Hematopoietic multipotent progenitor cell treated with erythropoietin and hydrocortisone succinate and interleukin-3 and kit ligand, for 17 days (in vitro differentiated cells): ENCODE results near the gene CLBA1.
"Not testable (repeated sequence)": the region's sequence is repeated elsewhere in the genome, so short reads cannot be mapped to it uniquely, and the experiment has no call there.

ENCODE experiments used
- DNase-seq: peaks from one replicate; pipeline ENCODE4 v3.0.0-alpha.2; 2015; ENCODE audit warnings: low spot score

CLBA1 gene

DNA sequence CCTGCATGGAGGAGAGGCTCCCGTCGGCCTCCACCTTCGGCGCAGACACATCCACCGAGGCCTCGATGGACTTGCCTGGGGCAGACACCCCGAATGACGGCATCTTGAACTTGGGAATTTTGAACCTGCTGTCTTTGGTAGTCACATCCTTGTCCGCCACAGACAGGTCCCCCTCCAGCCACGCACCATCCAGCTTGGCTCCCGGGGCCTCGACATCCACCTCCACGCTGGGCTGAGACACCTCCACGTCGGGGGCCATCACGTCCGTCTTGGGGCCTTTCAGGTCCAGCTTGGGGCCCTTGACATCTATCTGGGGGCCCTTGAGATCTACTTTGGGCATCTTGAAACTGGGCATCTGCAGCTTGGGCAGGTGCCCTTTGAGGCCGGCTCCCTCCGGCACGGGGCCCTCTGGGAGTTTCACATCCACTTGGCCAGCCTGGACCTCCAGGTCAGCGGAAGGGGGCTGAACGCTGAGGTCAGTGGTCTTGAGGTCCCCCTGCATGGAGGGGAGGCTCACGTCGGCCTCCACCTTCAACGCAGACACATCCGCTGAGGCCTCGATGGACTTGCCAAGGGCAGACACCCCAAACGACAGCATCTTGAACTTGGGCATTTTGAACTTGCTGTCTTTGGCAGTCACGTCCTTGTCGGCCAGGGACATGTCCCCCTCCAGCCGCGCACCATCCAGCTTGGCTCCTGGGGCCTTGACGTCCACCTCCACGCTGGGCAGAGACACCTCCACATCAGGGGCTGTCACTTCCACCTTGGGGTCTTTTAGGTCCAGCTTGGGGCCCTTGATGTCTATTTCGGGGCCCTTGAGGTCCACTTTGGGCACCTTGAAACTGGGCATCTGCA is 37.5 kb upstream of the CLBA1 start:
- DNase-seq: not testable (repeated sequence)

DNA sequence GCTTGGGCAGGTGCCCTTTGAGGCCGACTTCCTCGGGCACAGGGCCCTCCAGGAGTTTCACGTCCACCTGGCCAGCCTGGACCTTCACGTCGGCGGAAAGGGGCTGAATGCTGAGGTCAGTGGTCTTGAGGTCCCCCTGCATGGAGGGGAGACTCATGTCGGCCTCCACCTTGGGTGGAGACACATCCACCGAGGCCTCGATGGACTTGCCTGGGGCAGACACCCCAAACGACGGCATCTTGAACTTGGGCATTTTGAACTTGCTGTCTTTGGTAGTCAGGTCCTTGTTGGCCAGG is 36.9 kb upstream of the CLBA1 start:
- no peak for DNase-seq

DNA sequence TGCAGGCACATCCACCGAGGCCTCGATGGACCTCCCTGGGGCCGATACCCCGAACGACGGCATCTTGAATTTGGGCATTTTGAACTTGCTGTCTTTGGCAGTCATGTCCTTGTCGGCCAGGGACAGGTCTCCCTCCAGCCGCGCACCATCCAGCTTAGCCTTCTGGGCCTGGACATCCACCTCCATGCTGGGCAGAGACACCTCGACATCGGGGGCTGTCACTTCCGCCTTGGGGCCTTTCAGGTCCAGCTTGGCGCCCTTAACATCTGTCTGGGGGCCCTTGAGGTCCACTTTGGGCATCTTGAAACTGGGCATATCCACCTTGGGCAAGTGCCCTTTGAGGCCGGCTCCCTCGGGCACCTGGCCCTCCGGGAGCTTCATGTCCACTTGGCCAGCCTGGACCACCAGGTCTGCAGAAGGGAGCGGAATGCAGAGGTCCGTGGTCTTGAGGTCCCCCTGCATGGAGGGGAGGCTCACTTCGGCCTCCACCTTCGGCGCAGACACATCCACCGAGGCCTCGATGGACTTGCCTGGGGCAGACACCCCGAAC is 36.1 kb upstream of the CLBA1 start:
- not testable (repeated sequence) for DNase-seq

DNA sequence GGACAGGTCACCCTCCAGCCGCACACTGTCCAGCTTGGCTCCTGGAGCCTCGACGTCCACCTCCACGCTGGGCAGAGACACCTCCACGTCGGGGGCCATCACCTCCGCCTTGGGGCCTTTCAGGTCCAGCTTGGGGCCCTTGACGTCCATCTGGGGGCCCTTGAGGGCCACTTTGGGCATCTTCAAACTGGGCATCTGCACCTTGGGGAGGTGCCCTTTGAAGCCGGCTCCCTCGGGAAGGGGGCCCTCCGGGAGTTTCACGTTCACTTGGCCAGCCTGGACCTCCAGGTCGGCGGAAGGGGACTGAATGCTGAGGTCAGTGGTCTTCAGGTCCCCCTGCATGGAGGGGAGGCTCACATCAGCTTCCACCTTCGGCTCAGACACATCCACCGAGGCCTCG is 35.6 kb upstream of the CLBA1 start:
- no peak for DNase-seq

DNA sequence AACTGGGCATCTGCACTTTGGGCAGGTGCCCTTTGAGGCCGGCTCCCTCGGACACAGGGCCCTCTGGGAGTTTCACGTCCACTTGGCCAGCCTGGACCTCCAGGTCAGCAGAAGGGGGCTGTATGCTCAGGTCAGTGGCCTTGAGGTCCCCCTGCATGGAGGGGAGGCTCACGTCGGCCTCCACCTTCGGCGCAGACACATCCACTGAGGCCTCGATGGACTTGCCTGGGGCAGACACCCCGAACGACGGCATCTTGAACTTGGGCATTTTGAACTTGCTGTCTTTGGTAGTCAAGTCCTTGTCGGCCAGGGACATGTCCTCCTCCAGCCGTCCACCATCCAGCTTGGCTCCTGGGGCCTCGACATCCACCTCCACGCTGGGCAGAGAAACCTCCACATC is 34.9 kb upstream of the CLBA1 start:
- not testable (repeated sequence) for DNase-seq

DNA sequence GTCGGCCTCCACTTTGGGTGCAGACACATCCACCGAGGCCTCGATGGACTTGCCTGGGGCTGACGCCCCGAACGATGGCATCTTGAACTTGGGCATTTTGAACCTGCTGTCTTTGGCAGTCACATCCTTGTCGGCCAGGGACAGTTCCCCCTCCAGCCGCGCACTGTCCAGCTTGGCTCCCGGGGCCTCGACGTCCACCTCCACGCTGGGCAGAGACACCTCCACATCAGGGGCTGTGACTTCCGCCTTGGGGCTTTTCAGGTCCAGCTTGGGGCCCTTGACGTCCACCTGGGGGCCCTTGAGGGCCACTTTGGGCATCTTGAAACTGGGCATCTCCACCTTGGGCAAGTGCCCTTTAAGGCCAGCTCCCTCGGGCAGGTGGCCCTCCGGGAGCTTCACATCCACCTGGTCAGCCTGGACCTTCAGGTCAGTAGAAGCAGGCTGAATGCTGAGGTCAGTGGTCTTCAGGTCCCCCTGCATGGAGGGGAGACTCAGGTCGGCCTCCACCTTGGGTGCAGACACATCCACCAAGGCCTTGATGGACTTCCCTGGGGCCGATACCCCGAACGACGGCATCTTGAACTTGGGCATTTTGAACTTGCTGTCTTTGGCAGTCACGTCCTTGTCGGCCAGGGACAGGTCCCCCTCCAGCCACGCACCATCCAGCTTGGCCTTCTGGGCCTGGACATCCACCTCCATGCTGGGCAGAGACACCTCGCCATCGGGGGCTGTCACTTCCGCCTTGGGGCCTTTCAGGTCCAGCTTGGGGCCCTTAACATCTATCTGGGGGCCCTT is 33.5 kb upstream of the CLBA1 start:
- DNase-seq: not testable (repeated sequence)

DNA sequence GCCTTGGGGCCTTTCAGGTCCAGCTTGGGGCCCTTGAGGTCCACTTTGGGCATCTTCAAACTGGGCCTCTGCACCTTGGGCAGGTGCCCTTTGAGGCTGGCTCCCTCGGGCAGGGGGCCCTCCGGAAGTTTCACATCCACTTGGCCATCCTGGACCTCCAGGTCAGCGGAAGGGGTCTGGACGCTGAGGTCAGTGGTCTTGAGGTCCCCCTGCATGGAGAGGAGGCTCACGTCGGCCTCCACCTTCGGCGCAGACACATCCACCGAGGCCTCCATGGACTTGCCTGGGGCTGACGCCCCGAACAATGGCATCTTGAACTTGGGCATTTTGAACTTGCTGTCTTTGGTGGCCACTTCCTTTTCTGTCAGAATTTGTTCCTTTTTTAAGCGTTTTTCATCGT is 32.5 kb upstream of the CLBA1 start:
- no peak for DNase-seq

DNA sequence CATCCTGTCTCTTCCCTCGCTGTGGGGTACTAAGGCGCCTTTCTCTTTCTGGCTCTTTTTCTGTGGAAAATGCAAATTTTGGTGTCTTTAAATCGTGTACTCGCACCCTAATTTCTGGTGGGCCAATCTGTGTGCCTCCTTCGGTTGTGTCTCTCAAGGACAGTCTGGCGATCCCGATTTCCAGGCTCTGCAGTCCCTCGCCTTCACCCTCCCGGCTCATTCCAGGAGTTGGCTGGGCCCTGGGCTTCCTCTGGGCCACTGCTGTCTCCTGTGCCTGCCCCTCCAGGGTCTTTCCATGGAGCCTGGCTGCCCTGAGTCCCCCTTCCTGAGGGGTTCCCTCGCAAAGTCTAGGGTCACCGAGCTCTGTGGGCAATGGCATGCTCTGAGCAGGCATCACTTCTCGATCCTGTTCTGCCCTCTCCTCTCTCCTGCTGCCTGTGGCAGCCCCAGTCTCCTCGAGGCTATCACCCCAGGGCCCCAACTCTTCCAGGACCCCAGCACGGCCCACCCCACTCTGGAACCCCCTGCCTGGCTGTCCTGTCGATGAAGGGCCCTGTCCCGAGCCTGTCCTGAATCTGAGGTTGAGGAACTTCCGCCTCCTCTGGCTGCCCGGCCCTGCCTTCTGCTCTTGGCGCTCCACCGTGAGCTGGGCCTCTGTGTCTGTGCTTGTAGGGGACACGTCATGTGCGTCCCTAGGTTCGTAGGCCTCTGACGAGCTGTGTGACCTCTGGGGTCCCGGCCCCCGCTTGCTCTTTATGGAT is 31.5 kb upstream of the CLBA1 start:
- no peak for DNase-seq

DNA sequence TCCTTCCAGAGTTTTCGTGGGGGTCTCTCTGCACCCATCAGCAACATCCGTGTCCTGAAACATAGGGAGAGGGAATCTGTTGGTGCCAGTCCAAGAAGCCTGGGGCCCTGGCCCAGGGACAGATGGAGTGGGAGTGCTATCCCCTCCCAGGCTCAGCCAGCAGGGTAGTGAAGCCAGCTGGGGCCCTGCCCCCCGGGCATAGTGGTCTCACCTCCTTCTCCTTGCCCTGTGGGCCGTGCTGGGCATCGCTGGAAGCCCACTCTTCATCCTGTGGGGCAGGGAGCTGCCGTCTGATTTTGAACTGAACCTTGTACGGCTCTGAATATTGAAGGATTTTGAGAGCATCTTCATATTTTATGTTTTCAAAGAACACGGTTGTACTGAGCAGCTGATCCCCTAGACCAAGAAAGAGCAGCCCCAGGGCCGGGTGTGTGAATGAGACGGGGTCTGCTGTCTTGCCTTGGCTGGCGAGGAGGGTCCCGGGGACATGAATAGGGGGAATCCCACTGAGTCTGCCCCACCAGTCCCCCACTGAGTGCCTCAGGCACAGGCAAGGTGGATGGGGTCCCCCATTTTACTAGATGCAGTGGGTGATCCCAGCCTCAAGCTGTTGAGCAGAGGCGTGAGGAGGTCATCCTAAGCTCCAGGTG is 30.7 kb upstream of the CLBA1 start:
- DNase-seq: no peak

DNA sequence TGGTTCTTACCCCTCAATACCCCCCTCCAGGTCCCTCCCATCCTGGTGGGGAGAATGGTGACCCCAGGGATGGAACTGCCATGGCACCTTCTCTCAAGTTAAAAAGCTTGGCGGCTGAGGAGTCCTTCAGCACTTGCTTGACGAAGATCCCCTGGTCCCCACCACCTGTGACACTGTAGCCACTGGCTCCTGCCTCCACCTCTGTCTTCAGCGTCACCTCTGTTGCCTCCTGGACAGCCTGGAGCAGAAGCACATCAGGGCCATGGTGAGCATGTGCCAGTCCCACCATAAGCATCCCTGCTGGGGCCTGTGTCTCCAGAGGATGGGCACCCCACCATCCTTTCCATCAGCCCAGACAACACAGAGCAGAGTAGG is 30.2 kb upstream of the CLBA1 start:
- DNase-seq: no peak

DNA sequence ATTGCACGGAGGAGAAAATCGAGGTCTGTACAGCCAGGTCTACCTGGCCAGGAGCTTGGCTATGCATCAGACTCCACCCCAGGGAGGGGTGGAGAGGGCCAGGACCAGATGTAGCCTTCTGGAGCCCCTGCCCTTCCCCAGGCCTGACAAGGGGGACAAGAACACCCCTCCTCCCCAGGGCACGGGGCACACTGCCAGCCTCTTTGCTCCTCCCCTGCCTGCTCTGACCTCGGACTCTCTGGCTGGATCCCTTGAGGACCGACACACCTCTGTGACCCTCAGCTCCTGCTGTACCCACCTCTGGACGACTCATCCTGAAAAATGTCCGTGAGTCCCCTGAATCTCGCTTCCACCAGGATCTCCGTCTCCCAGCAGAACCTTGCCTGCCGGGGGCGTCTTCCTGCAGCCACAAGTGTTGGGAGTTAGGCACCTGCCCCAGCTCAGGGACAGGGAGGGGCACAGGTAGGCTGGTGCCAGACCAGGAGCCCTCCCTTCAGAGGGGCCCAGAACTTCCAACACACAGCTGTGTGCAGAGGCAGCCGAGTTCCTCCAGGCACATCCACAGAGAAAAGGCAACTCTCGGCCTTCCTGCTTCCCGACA is 29.2 kb upstream of the CLBA1 start:
- DNase-seq: no peak

DNA sequence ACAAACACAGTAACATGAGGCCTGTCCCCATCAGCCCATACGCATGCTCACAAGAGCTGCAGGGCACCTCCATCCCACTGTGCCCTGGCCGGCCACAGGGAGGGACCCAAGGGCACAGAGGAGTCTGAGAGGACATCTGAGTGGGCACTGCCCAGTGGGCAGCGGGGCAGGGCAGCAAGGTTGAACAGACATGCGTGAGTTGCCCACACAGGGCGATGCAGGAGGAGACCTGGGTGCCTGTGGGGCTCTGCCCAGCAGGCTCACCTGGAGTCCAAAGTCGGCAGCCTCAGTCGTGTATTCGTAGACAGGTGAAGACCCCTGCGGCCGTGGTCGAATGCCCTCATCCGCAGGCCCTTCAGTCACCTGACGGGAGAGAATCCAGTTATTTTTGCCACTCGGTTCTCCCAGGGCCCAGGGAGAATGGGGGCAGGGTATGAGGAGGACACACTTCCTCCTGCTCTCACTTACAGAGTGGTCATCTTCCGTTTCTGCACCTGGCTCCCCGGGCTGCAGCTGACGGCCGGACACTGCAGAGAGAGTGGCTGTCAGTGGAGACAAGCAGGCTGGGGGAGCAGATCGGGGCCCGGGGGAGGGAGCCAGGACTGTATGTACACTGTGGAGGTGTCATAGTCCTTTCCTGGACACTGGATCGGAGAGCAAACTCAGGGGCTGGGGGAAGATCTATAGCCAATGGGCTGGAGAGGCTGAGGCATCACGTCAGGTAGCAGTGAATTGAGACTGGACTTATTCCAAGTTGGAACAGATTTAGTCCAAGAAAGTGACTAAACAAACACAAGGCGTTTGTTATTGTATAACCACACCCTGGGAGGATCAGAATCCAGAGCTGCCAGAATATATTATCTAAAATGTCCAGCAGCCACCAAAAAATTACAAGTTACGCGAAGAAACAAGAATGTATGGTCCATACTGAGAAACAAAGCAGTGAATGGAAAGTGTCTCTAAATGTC is 28.2 kb upstream of the CLBA1 start:
- no peak for DNase-seq

DNA sequence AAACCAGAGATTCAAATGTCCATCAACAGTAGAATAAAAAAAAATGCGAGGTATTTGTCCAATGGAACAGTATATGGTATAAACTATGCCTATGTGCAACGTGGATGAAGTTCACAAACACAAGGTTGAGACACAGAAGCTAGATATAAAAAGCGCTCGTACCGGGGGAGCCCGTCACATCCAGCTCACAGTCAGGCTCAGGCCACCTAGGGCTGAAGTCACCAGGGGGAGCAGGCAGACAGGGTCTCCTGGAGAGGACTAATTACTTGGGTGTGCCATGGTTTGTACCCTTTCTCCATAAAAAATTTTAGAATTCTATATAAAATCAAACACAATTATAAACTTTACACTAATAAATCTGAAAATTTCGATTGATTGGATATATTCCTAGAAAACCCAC is 21.0 kb upstream of the CLBA1 start:
- DNase-seq: no peak

DNA sequence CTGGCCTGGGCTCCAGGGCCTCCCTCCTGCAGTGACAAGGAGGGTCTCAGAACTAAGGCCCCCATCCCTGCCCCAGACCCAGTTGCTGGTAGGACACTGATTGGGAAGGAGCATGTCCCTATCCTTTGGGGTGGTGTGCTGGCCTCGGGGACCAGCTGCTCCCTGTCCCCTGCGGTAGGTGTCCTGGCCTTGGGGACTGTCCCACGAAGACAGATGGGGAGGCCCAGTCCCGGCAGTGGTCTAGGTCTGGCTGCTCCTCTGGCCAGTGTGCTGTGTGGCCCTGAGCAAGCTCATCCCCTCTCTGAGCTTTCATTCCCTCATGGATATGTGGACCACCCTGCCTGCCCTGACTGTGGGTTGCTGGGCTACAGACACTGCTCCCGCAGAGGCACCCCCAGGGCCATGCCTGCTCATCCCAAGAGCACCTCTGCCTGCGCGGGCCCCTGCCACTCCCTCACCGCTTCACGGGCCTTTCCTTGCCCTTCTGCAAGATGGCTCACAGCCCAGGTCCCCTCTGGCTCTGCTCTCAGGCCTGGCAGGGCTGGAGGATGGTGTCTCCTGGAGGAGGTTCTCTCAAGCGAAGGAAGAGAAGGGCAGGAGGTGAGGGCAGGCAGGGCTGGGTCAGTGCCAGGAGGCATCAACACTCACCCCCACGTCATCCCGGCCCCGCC is 19.9 kb upstream of the CLBA1 start:
- no peak for DNase-seq

DNA sequence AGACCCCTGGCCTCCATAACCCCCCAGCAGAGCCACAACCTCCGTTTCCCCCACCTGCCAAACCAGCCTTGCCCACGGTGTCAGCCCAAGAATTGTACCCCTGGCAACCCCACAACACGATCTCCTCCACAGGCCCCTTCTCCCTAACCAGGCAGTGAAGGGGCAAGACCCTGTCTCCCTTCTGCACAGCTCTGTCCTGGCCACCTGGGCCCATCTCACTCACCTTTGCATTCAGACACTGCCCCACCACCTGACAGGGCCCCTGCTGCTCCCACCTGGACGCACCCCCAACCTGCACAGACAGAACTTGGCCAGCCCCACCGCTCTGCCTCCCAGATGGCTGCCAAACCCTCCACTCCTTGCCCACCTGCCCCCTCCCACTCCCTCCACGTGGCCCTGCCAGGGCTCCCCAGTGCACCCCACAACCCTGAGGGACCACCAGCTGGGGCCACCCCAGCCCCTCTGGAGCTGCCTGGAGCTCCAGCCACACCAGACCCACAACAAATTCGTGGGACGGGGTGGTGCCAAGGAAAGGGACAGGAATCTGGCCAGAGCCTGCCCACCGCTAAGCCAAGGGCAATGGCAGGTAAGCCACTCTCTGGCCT is 19.2 kb upstream of the CLBA1 start:
- DNase-seq: no peak

DNA sequence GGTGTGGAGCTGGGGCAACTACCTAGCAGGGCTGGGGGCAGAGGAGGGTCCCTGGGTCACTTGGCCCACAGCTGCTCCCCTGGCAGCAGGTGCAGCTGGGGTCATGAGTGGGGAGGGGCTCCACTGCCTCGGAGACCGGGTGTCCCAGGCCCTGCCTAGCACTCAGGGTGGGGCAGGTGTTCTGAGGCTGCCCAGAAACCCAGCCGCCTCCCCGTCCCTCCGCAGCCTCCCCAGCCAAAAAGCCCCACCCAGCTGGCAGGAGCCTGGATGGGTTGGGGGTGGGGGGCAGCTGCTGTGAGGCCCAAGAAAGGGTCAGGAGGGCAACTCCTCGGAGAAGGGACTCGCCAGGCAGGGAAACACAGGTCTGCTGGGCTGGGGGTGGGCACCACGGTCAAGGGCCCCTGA is 18.6 kb upstream of the CLBA1 start:
- no peak for DNase-seq

DNA sequence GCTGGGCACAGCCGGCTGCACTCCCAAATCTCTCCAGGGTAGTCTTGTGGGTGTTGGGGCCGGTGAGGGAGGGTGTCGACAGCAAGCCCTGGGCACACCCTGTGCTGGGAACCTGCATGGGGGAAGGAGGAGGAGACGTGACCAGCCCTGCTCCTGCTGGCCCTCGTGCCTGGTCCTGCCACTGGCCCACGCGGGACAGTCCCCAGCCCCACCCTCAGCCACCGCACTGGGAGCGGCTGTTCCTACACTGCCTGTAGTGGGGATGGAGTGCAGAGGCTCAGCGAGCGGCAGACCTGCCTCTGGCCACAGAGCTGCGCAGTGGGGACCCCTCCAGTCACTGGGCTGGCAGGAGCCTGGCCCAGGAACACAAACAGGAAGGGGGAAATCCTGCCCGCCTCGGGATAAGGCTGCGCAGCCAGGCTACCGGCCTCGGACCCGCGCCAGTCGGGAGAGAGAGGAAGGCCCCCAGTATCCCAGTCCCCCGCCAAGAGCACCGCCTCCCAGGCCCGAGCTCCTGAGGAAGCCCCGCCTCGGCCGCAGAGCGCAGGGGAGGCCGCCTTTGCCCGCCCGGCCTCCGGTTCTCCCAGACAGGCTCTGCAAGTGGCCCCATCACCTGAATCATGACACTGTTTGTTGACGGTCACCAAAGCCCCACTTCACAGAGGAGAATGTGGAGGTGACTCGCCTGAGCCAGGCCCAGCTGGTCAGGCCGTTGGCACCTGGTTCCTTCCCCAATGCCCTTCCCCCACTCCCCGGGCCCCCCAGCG is 18.0 kb upstream of the CLBA1 start:
- DNase-seq: no peak

DNA sequence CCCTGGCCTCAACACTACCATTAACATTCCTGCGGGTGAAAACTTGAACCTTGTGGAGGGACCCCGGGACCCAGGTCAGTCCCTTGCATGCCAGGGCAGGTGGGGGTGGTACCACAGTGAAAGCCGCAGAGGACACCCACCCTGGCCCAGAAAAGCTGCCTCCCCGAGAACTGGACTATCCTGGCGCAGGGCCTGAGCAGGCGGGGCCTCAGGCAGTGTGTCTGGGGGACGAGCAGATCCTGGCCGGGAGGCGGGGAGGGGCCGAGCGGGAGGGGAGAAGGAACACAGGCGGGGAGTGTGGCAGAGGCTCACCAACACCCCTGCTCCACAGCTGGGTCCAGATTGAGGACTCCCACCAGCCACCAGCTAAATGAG is 17.4 kb upstream of the CLBA1 start:
- DNase-seq: no peak
